H1 (cell line): ENCODE measurements around the gene CABP5. TPM values are rescaled to one million over a fixed set of nuclear protein-coding genes. Genes with fewer than 3 reads are reported as not detected.

Source experiments
- CTCF ChIA-PET: fragments of 300-600 bp; sonication (Branson Sonifier 250); formaldehyde crosslinking; loops from one replicate; lab custom pipeline; 2021; ENCODE audit not compliant: partially characterized antibody; lab: Charles Lee
- POLR2A ChIA-PET: fragments of 300-600 bp; sonication (Branson Sonifier 250); formaldehyde crosslinking; loops from one replicate; lab custom pipeline; 2021; ENCODE audit warnings: inconsistent platforms; ENCODE audit not compliant: partially characterized antibody; lab: Charles Lee
- DNase-seq, 2 experiments: peaks; one replicate each; pipeline versions ENCODE4 v3.0.0 to v3.0.0-alpha.2; 2010 to 2022; ENCODE audit warnings: low spot score in 2 of 2, low read depth in 1 of 2, mixed read lengths in 1 of 2
- FAIRE-seq: peaks from 2 replicates; lab custom pipeline; 2011; peaks lifted over from hg19 to GRCh38; lab: Jason Lieb, UNC
- H2AFZ ChIP-seq: 2 replicates; pipeline ENCODE4 v1.8.1; 2012; ENCODE audit warnings: low read length, inconsistent platforms
- H2AK5ac ChIP-seq: 2 replicates; pipeline ENCODE4 v1.6.1; 2013; ENCODE audit warnings: low read depth, low read length
- H2BK120ac ChIP-seq: replicated peaks from 2 replicates; pipeline ENCODE3; 2013; ENCODE audit warnings: low read depth, low read length, inconsistent platforms
- H2BK12ac ChIP-seq: 2 replicates; pipeline ENCODE4 v1.6.1; 2013; ENCODE audit warnings: low read depth, low read length
- H2BK15ac ChIP-seq: 2 replicates; pipeline ENCODE4 v1.6.1; 2013; ENCODE audit warnings: low read length
- H2BK20ac ChIP-seq: 2 replicates; pipeline ENCODE4 v1.6.1; 2013; ENCODE audit warnings: low read length
- H2BK5ac ChIP-seq: 2 replicates; pipeline ENCODE4 v1.6.1; 2013; ENCODE audit warnings: low read depth, low read length
- H3K14ac ChIP-seq: 2 replicates; pipeline ENCODE4 v1.6.1; 2013; ENCODE audit warnings: inconsistent platforms; ENCODE audit not compliant: insufficient read length
- H3K18ac ChIP-seq: 2 replicates; pipeline ENCODE4 v1.6.1; 2013; ENCODE audit warnings: low read length; ENCODE audit errors: extremely low read depth
- H3K23ac ChIP-seq: 2 replicates; pipeline ENCODE4 v1.6.1; 2013; ENCODE audit warnings: inconsistent platforms; ENCODE audit not compliant: insufficient read length
- H3K23me2 ChIP-seq: 2 replicates; pipeline ENCODE4 v1.6.1; 2013; ENCODE audit warnings: low read depth, low read length
- H3K27ac ChIP-seq: 2 replicates; pipeline ENCODE4 v1.6.1; 2011; ENCODE audit warnings: low read depth, low read length, inconsistent platforms
- H3K27me3 ChIP-seq, 4 experiments: replicated peaks in 1 of 4; 1 replicate in 1 of 4; 2 replicates in 3 of 4; pipeline versions ENCODE4 v1.6.1 to v1.8.1; 2011 to 2013; ENCODE audit warnings: low read length in 3 of 4, mild to moderate bottlenecking in 3 of 4, inconsistent platforms in 2 of 4, mixed read lengths in 2 of 4, moderate library complexity in 1 of 4; ENCODE audit not compliant: control insufficient read depth in 3 of 4, insufficient read depth in 3 of 4; ENCODE audit errors: extremely low read depth in 1 of 4
- H3K36me3 ChIP-seq, 4 experiments: 2 replicates each; pipeline versions ENCODE4 v1.6.1 to v1.8.1; 2011 to 2013; ENCODE audit warnings: mild to moderate bottlenecking in 4 of 4, low read length in 3 of 4, moderate library complexity in 2 of 4, control low read depth in 1 of 4, inconsistent platforms in 1 of 4; ENCODE audit not compliant: insufficient read depth in 4 of 4, control insufficient read depth in 2 of 4
- H3K4ac ChIP-seq: replicated peaks from 2 replicates; pipeline ENCODE3; 2013; ENCODE audit warnings: low read length, low read depth, mixed read lengths, inconsistent platforms; ENCODE audit not compliant: insufficient read length
- H3K4me1 ChIP-seq, 4 experiments: replicated peaks in 1 of 4; 1 replicate in 1 of 4; 2 replicates in 3 of 4; pipeline versions ENCODE4 v1.6.1 to v1.8.1; 2011 to 2013; ENCODE audit warnings: low read length in 3 of 4, inconsistent platforms in 2 of 4, mixed read lengths in 1 of 4; ENCODE audit not compliant: insufficient read depth in 4 of 4, control insufficient read depth in 3 of 4
- H3K4me2 ChIP-seq, 2 experiments: 2 replicates each; pipeline versions ENCODE4 v1.6.1 to v1.8.1; 2011 to 2013; ENCODE audit warnings: low read depth in 2 of 2, low read length in 2 of 2, control low read depth in 1 of 2, inconsistent platforms in 1 of 2, mild to moderate bottlenecking in 1 of 2; ENCODE audit not compliant: insufficient read depth in 1 of 2
- H3K4me3 ChIP-seq, 4 experiments: fragments of 200-600, 300-600 bp in 1 of 4; sonication (generic), shearing (Covaris generic), sonication (Bioruptor Twin) in 1 of 4; 2 replicates each; pipeline versions ENCODE4 v1.5.1 to v1.8.1; 2011 to 2016; ENCODE audit warnings: low read length in 4 of 4, low read depth in 3 of 4, control low read depth in 2 of 4, inconsistent platforms in 2 of 4, mild to moderate bottlenecking in 2 of 4, mixed read lengths in 1 of 4, moderate library complexity in 1 of 4; ENCODE audit not compliant: insufficient read depth in 2 of 4; ENCODE audit errors: extremely low read depth in 1 of 4
- H3K56ac ChIP-seq: replicated peaks from 2 replicates; pipeline ENCODE3; 2013; ENCODE audit warnings: low read depth, mild to moderate bottlenecking, mixed read lengths, low read length, inconsistent platforms; ENCODE audit not compliant: insufficient read length
- H3K79me1 ChIP-seq: 2 replicates; pipeline ENCODE4 v1.6.1; 2013; ENCODE audit warnings: low read depth, low read length, control low read depth
- H3K79me2 ChIP-seq, 2 experiments: 2 replicates each; pipeline versions ENCODE4 v1.6.1 to v1.8.1; 2012 to 2013; ENCODE audit warnings: low read length in 2 of 2, mild to moderate bottlenecking in 2 of 2, inconsistent platforms in 1 of 2; ENCODE audit not compliant: insufficient read depth in 2 of 2, control insufficient read depth in 1 of 2
- H3K9ac ChIP-seq, 4 experiments: replicated peaks in 1 of 4; 1 replicate in 1 of 4; 2 replicates in 3 of 4; pipeline versions ENCODE4 v1.6.1 to v1.8.1; 2011 to 2013; ENCODE audit warnings: low read depth in 3 of 4, low read length in 3 of 4, control low read depth in 2 of 4, mild to moderate bottlenecking in 2 of 4, moderate library complexity in 2 of 4, inconsistent platforms in 1 of 4; ENCODE audit errors: extremely low read depth in 1 of 4
- H3K9me3 ChIP-seq, 2 experiments: 2 replicates each; pipeline versions ENCODE4 v1.6.1 to v1.8.1; 2012 to 2013; ENCODE audit warnings: mild to moderate bottlenecking in 2 of 2, moderate library complexity in 2 of 2, control low read depth in 1 of 2, inconsistent platforms in 1 of 2, low read depth in 1 of 2, low read length in 1 of 2, mixed read lengths in 1 of 2; ENCODE audit not compliant: insufficient read depth in 2 of 2
- H4K20me1 ChIP-seq, 2 experiments: replicated peaks in 1 of 2; 2 replicates each; pipeline versions ENCODE3 to v1.8.1; 2011 to 2013; ENCODE audit warnings: inconsistent platforms in 2 of 2, low read length in 2 of 2, mild to moderate bottlenecking in 1 of 2; ENCODE audit not compliant: insufficient read depth in 2 of 2, control insufficient read depth in 1 of 2
- H4K5ac ChIP-seq: 2 replicates; pipeline ENCODE4 v1.6.1; 2013; ENCODE audit warnings: low read length, low read depth, mixed read lengths, inconsistent platforms; ENCODE audit not compliant: insufficient read length
- H4K8ac ChIP-seq: 2 replicates; pipeline ENCODE4 v1.8.0; 2013; ENCODE audit warnings: mild to moderate bottlenecking, moderate library complexity, low read length, inconsistent platforms; ENCODE audit not compliant: insufficient read depth; ENCODE audit errors: extremely low read depth
- H4K91ac ChIP-seq: replicated peaks from 2 replicates; pipeline ENCODE3; 2013; ENCODE audit warnings: low read length, mixed read lengths, inconsistent platforms; ENCODE audit not compliant: insufficient read length
- ASH2L ChIP-seq: fragments of 200-600, 300-600 bp; sonication (generic); IDR thresholded peaks from one replicate; pipeline ENCODE4 v1.7.1; 2017; ENCODE audit warnings: low read length
- CEBPB ChIP-seq: IDR thresholded peaks from 2 replicates; pipeline ENCODE4 v1.6.1; 2012; ENCODE audit warnings: low read depth, low read length
- CHD2 ChIP-seq: IDR thresholded peaks from 2 replicates; pipeline ENCODE4 v1.6.1; 2012; ENCODE audit warnings: low read length, improper control_type of control experiment
- GABPA ChIP-seq: IDR thresholded peaks from 2 replicates; pipeline ENCODE4 v1.6.1; 2011; ENCODE audit warnings: mild to moderate bottlenecking, low read length, moderate library complexity, borderline replicate concordance; ENCODE audit not compliant: insufficient read depth
- HDAC2 ChIP-seq, 2 experiments: fragments of 300-600 bp in 1 of 2; sonication (generic) in 1 of 2; IDR thresholded peaks; 2 replicates each; pipeline ENCODE4 v1.6.1; 2011 to 2012; ENCODE audit warnings: low read depth in 2 of 2, low read length in 2 of 2, mild to moderate bottlenecking in 2 of 2, moderate library complexity in 2 of 2, borderline replicate concordance in 1 of 2, inconsistent platforms in 1 of 2
- JUND ChIP-seq: IDR thresholded peaks from 2 replicates; pipeline ENCODE4 v1.6.1; 2011; ENCODE audit warnings: mild to moderate bottlenecking, improper control_type of control experiment, low read length
- KDM4A ChIP-seq: IDR thresholded peaks from one replicate; pipeline ENCODE4 v1.7.1; 2012; ENCODE audit warnings: low read depth, mild to moderate bottlenecking, moderate library complexity, low read length, inconsistent platforms; ENCODE audit not compliant: severe bottlenecking
- KDM5A ChIP-seq: fragments of 200-600 bp; IDR thresholded peaks from 2 replicates; pipeline ENCODE4 v1.7.1; 2012; ENCODE audit warnings: mild to moderate bottlenecking, low read length, inconsistent platforms, mixed read lengths
- NRF1 ChIP-seq: IDR thresholded peaks from 2 replicates; pipeline ENCODE4 v1.6.1; 2011; ENCODE audit warnings: mild to moderate bottlenecking, low read depth, low read length, improper control_type of control experiment
- RAD21 ChIP-seq, 2 experiments: IDR thresholded peaks in 1 of 2; conservative IDR thresholded peaks in 1 of 2; 2 replicates each; pipeline ENCODE4 v1.6.1; 2011; ENCODE audit warnings: low read depth in 2 of 2, low read length in 2 of 2, improper control_type of control experiment in 1 of 2, inconsistent platforms in 1 of 2, mild to moderate bottlenecking in 1 of 2, moderate library complexity in 1 of 2
- SP1 ChIP-seq: IDR thresholded peaks from 2 replicates; pipeline ENCODE4 v1.6.1; 2011; ENCODE audit warnings: low read depth, low read length
- WGBS, 2 experiments: shearing (Covaris generic) in 1 of 2; methylation state at CpG; one replicate each; pipeline versions ENCODE4 v1.1.6 to v1.1.7; 2013 to 2015; ENCODE audit warnings: low lambda C conversion rate in 2 of 2, mixed read lengths in 2 of 2, inconsistent platforms in 1 of 2, low coverage in 1 of 2, missing lambda C conversion rate in 1 of 2; ENCODE audit not compliant: insufficient replicate concordance in 2 of 2, insufficient coverage in 1 of 2, insufficient read length in 1 of 2; ENCODE audit errors: extremely low coverage in 1 of 2, missing lambda C conversion rate in 1 of 2; 5-methylcytosine and 5-hydroxymethylcytosine counted together
- polyA plus RNA-seq, 7 experiments: library from polyadenylated mRNA; depleted of rRNA in 3 of 7; stranded (reverse) in 5 of 7; unstranded in 2 of 7; fragments of >200 nt in 5 of 7; fragments of 200-250 nt in 2 of 7; gene quantifications; 1 replicate in 5 of 7; 2 replicates in 1 of 7; 4 replicates in 1 of 7; pipeline versions ENCODE4 v1.2.1 to v1.2.3, GENCODE V29; 2011 to 2013; ENCODE audit warnings: missing spikeins in 2 of 7, mixed read lengths in 2 of 7
- total RNA-seq: library from RNA; stranded (reverse); fragmentation: NEBNext Ultra II Directional; extraction: Animal tissue kit (Norgen Biotek cat#: 25700); gene quantifications from 2 replicates; pipeline ENCODE4 v1.2.1, GENCODE V29; 2021

Gene CABP5
- total and polyA plus RNA-seq, 2 of the 8 experiments (the other 6 are each of a cell fraction or from before 2014, with no cell fraction given): not detected

- H3K56ac ChIP-seq: no peak overlapping the region
- no peak overlapping the region for H3K18ac ChIP-seq
- H3K23me2 ChIP-seq: no peaks in the 10 kb centered on the region; the same call in 1 of the 2 replicates
- H3K4me1 ChIP-seq: no peaks in the 10 kb centered on the region; a peak in 1 of 7 replicates
- H3K14ac ChIP-seq: no peak overlapping the region
- 82% methylated on average over 3 of the region's 3 CpGs; no CpG with 5 or more reads in 1 of the 2 experiments for WGBS, 2 experiments
- H3K4me3 ChIP-seq: no peak overlapping the region
- no peak overlapping the region for H4K5ac ChIP-seq
- no peak overlapping the region for H3K4ac ChIP-seq
- DNase-seq (no peak), FAIRE-seq (no peak)
- H3K27ac ChIP-seq: no peak overlapping the region
- no peak overlapping the region for H3K23ac ChIP-seq
- H3K79me1 ChIP-seq: no peaks in the 10 kb centered on the region
- no peaks in the 10 kb centered on the region for H3K36me3 ChIP-seq
- no peak overlapping the region for H2BK5ac ChIP-seq
- H2BK20ac ChIP-seq: no peak overlapping the region
- no peak overlapping the region for H2BK15ac ChIP-seq
- no peak overlapping the region for H3K9ac ChIP-seq
- H4K20me1 ChIP-seq: no peaks in the 10 kb centered on the region
- peaks cover 0 to 2% of the 10 kb centered on the region in 2 experiments; a peak in 1 of 4 replicates for H3K9me3 ChIP-seq
- CTCF ChIA-PET: interaction anchor here (1.4 to 5.8 kb wide), 4 partner anchors 14 to 121 kb away, joined by 4 to 43 read pairs (median 23); no protein-coding TSS in a partner anchor
- no peak overlapping the region for H3K4me2 ChIP-seq
- H4K91ac ChIP-seq: no peak overlapping the region
- no peaks in the 10 kb centered on the region; a peak in 1 of 7 replicates for H3K27me3 ChIP-seq
- H4K8ac ChIP-seq: no peak overlapping the region
- H2BK120ac ChIP-seq: no peak overlapping the region
- H2AFZ ChIP-seq: no peak overlapping the region
- TF ChIP-seq KDM4A (no peak), RAD21 (IDR thresholded peaks at IDR 0.05 in 1 of 2, conservative IDR thresholded peaks at IDR 0.05 in 1 of 2; ENCODE audit: low read depth in 2 of 2, low read length in 2 of 2) (no peak), CEBPB (no peak), GABPA (no peak), JUND (no peak), NRF1 (no peak), KDM5A (no peak), CHD2 (no peak), HDAC2 (IDR thresholded peaks at IDR 0.05; ENCODE audit: borderline replicate concordance in 1 of 2, low read depth in 2 of 2, low read length in 2 of 2) (no peak), ASH2L (no peak), SP1 (no peak)
- H3K79me2 ChIP-seq: no peaks in the 10 kb centered on the region
- H2BK12ac ChIP-seq: no peak overlapping the region
- H2AK5ac ChIP-seq: no peak overlapping the region
- POLR2A ChIA-PET: interaction anchor here (1.2 to 1.3 kb wide), 2 partner anchors 10 to 23 kb away, joined by 4 to 5 read pairs; no protein-coding TSS in a partner anchor
Observed at GRCh38 chr19:48085076-48085475, 41.2 kb upstream of the CABP5 start.
